K562 (cell line): ENCODE measurements around the gene DNM1. TPM values are rescaled to one million over a fixed set of nuclear protein-coding genes. Genes with fewer than 3 reads are reported as not detected.

Source experiments
- CC2D1A ChIP-seq: fragments of 450-650 bp; IDR thresholded peaks from 2 replicates; pipeline ENCODE4 v1.6.1; 2017; ENCODE audit warnings: mild to moderate bottlenecking
- E2F6 ChIP-seq, 2 experiments: IDR thresholded peaks; 2 replicates each; pipeline ENCODE4 v1.6.1; 2011; ENCODE audit warnings: borderline replicate concordance in 1 of 2, control low read depth in 1 of 2, low read depth in 1 of 2, low read length in 1 of 2, mild to moderate bottlenecking in 1 of 2, mixed read lengths in 1 of 2, moderate library complexity in 1 of 2; ENCODE audit not compliant: insufficient read depth in 1 of 2, insufficient read length in 1 of 2, poor library complexity in 1 of 2, severe bottlenecking in 1 of 2; ENCODE audit errors: extremely low read depth in 1 of 2
- ERF ChIP-seq: fragments of 450-650 bp; formaldehyde crosslinking; IDR thresholded peaks from 2 replicates; pipeline ENCODE4 v1.4.0; 2020; ENCODE audit warnings: mild to moderate bottlenecking, mixed read lengths
- IFI16 ChIP-seq: fragments of 250-450 bp; sonication (Bioruptor Pico); IDR thresholded peaks from 2 replicates; pipeline ENCODE4 v2.1.2; 2022; ENCODE audit warnings: mild to moderate bottlenecking, inconsistent platforms
- MAZ ChIP-seq, 2 experiments: fragments of 450-650 bp in 1 of 2; sonication (generic) in 1 of 2; formaldehyde crosslinking; IDR thresholded peaks in 1 of 2; conservative IDR thresholded peaks in 1 of 2; 2 replicates each; pipeline versions ENCODE4 v1.4.0 to v1.5.0; 2020; ENCODE audit warnings: mild to moderate bottlenecking in 1 of 2, missing genetic modification reagents in 1 of 2
- MNT ChIP-seq, 2 experiments: fragments of 450-650 bp; conservative IDR thresholded peaks; 2 replicates each; pipeline ENCODE4 v1.6.1; 2017; ENCODE audit warnings: mild to moderate bottlenecking in 2 of 2, moderate library complexity in 2 of 2
- MYC ChIP-seq, 2 experiments: fragments of 250-450 bp in 1 of 2; sonication (Bioruptor Pico) in 1 of 2; IDR thresholded peaks; 2 replicates each; pipeline versions ENCODE4 v1.5.1 to v1.6.1; 2012 to 2021; ENCODE audit warnings: low read depth in 2 of 2, borderline replicate concordance in 1 of 2, improper control_type of control experiment in 1 of 2, low read length in 1 of 2, mild to moderate bottlenecking in 1 of 2, moderate library complexity in 1 of 2
- NFXL1 ChIP-seq: fragments of 450-650 bp; formaldehyde crosslinking; IDR thresholded peaks from 2 replicates; pipeline ENCODE4 v1.4.0; 2021; ENCODE audit warnings: mild to moderate bottlenecking
- NRF1 ChIP-seq, 2 experiments: fragments of 450-650 bp; IDR thresholded peaks in 1 of 2; conservative IDR thresholded peaks in 1 of 2; 2 replicates each; pipeline ENCODE4 v1.6.1; 2014; ENCODE audit warnings: mild to moderate bottlenecking in 2 of 2
- OTX1 ChIP-seq: fragments of 450-650 bp; formaldehyde crosslinking; IDR thresholded peaks from 2 replicates; pipeline ENCODE4 v1.4.0; 2022; ENCODE audit warnings: mild to moderate bottlenecking
- SMAD3 ChIP-seq: fragments of 450-650 bp; formaldehyde crosslinking; conservative IDR thresholded peaks from 2 replicates; pipeline ENCODE4 v1.4.0; 2020; ENCODE audit warnings: mild to moderate bottlenecking
- SMARCA5 ChIP-seq: fragments of 450-650 bp; IDR thresholded peaks from 2 replicates; pipeline ENCODE4 v1.6.1; 2016
- SP2 ChIP-seq: IDR thresholded peaks from 2 replicates; pipeline ENCODE4 v1.6.1; 2011; ENCODE audit warnings: mild to moderate bottlenecking, low read depth, low read length, moderate library complexity; ENCODE audit not compliant: poor library complexity, severe bottlenecking; ENCODE audit errors: extremely low read depth
- SREBF1 ChIP-seq: fragments of 150-350 bp; IDR thresholded peaks from 2 replicates; pipeline ENCODE4 v1.6.1; 2014; ENCODE audit warnings: antibody characterized with exemption, low read depth, low read length, borderline replicate concordance
- TEAD4 ChIP-seq, 2 experiments: sonication (generic) in 1 of 2; formaldehyde crosslinking in 1 of 2; IDR thresholded peaks; 2 replicates each; pipeline versions ENCODE4 v1.6.1 to v1.8.0; 2012 to 2022; ENCODE audit warnings: borderline replicate concordance in 1 of 2, inconsistent platforms in 1 of 2, low read length in 1 of 2, mild to moderate bottlenecking in 1 of 2, missing genetic modification reagents in 1 of 2
- THRB ChIP-seq: fragments of 450-650 bp; formaldehyde crosslinking; conservative IDR thresholded peaks from 2 replicates; pipeline ENCODE4 v1.4.0; 2022; ENCODE audit warnings: mild to moderate bottlenecking, missing genetic modification characterization
- ZNF212 ChIP-seq: fragments of 450-650 bp; formaldehyde crosslinking; IDR thresholded peaks from 2 replicates; pipeline ENCODE4 v1.4.0; 2020; ENCODE audit warnings: mild to moderate bottlenecking
- ZNF384 ChIP-seq: IDR thresholded peaks from 2 replicates; pipeline ENCODE4 v1.6.1; 2012; ENCODE audit warnings: low read depth, low read length, improper control_type of control experiment
- polyA plus RNA-seq, 8 experiments: library from polyadenylated mRNA; depleted of rRNA in 4 of 8; stranded (reverse) in 5 of 8; unstranded in 3 of 8; fragments of >200 nt; fragmentation: Nextera tagmentation in 2 of 8; fragmentation: Illumina TruSeq in 1 of 8; extraction: Ambion mirVana in 2 of 8; extraction: Trizol in 1 of 8; gene quantifications; 2 replicates each; pipeline versions ENCODE4 v1.2.1 to v1.2.3, GENCODE V29; 2011 to 2014; ENCODE audit warnings: inconsistent platforms in 1 of 8, missing spikeins in 1 of 8
- total RNA-seq, 7 experiments: library from RNA; depleted of rRNA in 6 of 7; stranded (reverse); fragments of >200 nt in 6 of 7; fragmentation: Illumina TruSeq in 2 of 7; extraction: Trizol in 2 of 7; gene quantifications; 2 replicates each; pipeline versions ENCODE4 v1.2.1 to v1.2.3, GENCODE V29; 2011 to 2021; ENCODE audit warnings: low replicate concordance in 1 of 7
- TF ChIP-seq, protein P1 (sequence below): sonication (generic); formaldehyde crosslinking; IDR thresholded peaks from 2 replicates; pipeline ENCODE4 v1.8.0; 2022; ENCODE audit warnings: mild to moderate bottlenecking, missing genetic modification reagents

Gene DNM1
- total and polyA plus RNA-seq, 9 of the 15 experiments (the other 6 are each of a cell fraction or from before 2014, with no cell fraction given): 0.39 to 23.1 (median 9.1) TPM

DNA sequence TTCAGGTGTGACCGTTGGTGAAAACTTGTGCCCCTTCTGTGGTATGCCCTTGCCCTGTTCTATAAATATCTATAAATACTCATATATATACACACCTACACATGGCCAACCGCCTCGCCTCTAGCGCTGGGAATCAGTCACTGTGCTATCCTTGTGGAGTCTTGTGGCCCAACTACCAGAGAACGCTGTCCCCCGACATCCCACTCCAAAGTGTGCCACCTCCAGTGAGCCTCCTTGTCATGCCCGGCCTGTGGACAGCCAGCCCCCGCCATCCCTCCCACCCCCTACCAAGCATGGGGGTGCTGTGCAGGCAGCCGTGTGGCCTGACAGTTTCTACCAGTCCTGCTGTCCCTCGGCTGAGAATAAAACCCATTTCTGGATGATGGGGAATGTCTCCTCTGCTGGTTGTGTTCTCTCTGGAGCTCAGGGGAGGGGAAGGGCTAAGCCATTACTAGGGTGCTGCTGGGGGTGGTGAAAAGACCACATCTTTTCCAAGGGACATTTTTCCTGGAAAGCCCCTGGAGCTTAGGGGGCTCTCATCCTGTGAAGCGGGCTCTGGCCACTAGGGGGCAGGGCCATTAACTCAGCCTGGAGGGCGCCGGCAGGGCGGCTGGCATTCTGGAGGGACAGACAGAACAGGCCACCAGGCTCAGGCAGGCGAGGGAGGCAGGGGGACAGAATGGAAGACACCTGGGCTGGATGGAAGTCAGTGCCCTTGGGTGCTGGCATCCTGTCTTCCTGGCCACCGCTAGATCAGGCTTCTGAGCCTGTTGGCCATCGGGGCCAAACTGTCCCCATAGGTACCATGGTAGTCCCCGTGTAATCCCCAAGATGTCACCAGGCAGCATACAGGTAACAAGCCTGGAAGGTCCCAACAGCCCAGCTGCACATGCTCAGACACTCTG lies 51.9 kb downstream of the DNM1 start (continued):
- 0 out of 2 replicates have a peak, but pooled peaks have one; percentile 6 for TF ChIP-seq NFXL1 (CRISPR knock-in tag)
- TF ChIP-seq SMARCA5: 0 out of 2 replicates have a peak, but pooled peaks have one; percentile 27
- TF ChIP-seq THRB (CRISPR knock-in tag): peak; percentile 57; the same call in 1 of the 2 replicates
- peak; percentile 23 to 58 for TF ChIP-seq E2F6 (IDR thresholded peaks at IDR 0.05; ENCODE audit: borderline replicate concordance in 1 of 2, extremely low read depth in 1 of 2, insufficient read depth in 1 of 2, insufficient read length in 1 of 2, low read depth in 1 of 2, low read length in 1 of 2, poor library complexity in 1 of 2, severe bottlenecking in 1 of 2)
- TF ChIP-seq SMAD3 (CRISPR knock-in tag): 0 out of 2 replicates have a peak, but pooled peaks have one; percentile 13
- peak; percentile 73; the same call in 1 of the 2 replicates for TF ChIP-seq ERF (CRISPR knock-in tag)
- peak; percentile 25; the same call in 1 of the 2 replicates for TF ChIP-seq ZNF212 (CRISPR knock-in tag)
- peak; percentile 29 for TF ChIP-seq CC2D1A
- TF ChIP-seq, protein P1, sequence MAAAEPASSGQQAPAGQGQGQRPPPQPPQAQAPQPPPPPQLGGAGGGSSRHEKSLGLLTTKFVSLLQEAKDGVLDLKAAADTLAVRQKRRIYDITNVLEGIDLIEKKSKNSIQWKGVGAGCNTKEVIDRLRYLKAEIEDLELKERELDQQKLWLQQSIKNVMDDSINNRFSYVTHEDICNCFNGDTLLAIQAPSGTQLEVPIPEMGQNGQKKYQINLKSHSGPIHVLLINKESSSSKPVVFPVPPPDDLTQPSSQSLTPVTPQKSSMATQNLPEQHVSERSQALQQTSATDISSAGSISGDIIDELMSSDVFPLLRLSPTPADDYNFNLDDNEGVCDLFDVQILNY (CRISPR knock-in tag): no peak
- TF ChIP-seq IFI16: 0 out of 2 replicates have a peak, but pooled peaks have one; percentile 2
- peak; percentile 12 for TF ChIP-seq SP2
- peak in 1 of 2 experiments; percentile 61; a peak in 1 of 4 replicates for TF ChIP-seq MAZ (CRISPR knock-in tag; conservative IDR thresholded peaks at IDR 0.05 in 1 of 2, IDR thresholded peaks at IDR 0.05 in 1 of 2)
- peak; percentile 57 for TF ChIP-seq MYC (IDR thresholded peaks at IDR 0.05; ENCODE audit: low read depth, low read length)
- TF ChIP-seq MYC (CRISPR knock-in tag; IDR thresholded peaks at IDR 0.05; ENCODE audit: borderline replicate concordance, low read depth): no peak
- peak; percentile 48; the same call in 1 of the 2 replicates for TF ChIP-seq TEAD4 (IDR thresholded peaks at IDR 0.05; ENCODE audit: low read length)
- TF ChIP-seq TEAD4 (CRISPR knock-in tag; IDR thresholded peaks at IDR 0.05; ENCODE audit: borderline replicate concordance): no peak
- peak; percentile 45 to 64; a peak in 3 of 4 replicates for TF ChIP-seq NRF1 (conservative IDR thresholded peaks at IDR 0.05 in 1 of 2, IDR thresholded peaks at IDR 0.05 in 1 of 2)
- 0 out of 2 replicates have a peak, but pooled peaks have one; percentile 9 for TF ChIP-seq OTX1 (CRISPR knock-in tag)
- TF ChIP-seq MNT (conservative IDR thresholded peaks at IDR 0.05): no peak
- 0 out of 2 replicates have a peak, but pooled peaks have one; percentile 16 for TF ChIP-seq SREBF1
- peak; percentile 30; the same call in 1 of the 2 replicates for TF ChIP-seq ZNF384
